Coronary artery (tissue), 2 donors: ENCODE results near the gene USP12.

ENCODE experiments used
- DNase-seq: peaks from one replicate; pipeline ENCODE4 v3.0.0-alpha.2; 2017; ENCODE audit warnings: low spot score
- H3K27ac ChIP-seq, 2 donors: fragments of 200-600 bp; sonication (generic); one replicate each; pipeline ENCODE4 v1.5.1; 2016 to 2019
- H3K4me3 ChIP-seq: fragments of 200-600 bp; sonication (generic); 2 replicates; pipeline ENCODE4 v1.5.1; 2016; ENCODE audit warnings: mild to moderate bottlenecking, moderate library complexity
- TF ChIP-seq, protein P1 (sequence below): fragments of 200-600 bp; sonication (generic); IDR thresholded peaks from one replicate; pipeline ENCODE4 v1.5.1; 2019; ENCODE audit warnings: antibody characterized with exemption

USP12 gene

DNA sequence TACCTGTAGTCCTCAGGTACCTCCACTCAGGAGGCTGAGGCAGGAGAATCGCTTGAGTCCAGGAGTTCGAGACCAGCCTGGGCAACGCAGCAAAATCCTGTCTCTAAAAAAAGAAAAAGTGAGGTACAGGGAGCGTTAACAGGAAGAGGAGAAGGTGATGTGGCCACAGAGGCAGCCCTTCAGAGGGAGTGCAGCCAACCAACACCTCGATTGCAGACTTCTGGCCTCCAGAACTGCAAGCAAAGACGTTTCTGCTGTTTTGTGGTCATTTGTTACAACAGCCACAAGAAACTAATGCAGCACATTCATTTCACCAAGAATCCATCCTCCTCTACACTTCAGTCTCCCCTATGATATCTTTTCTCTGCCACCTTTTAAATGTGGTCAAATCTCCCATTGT lies 145.2 kb downstream of the USP12 start:
- no peak overlapping the region for H3K4me3 ChIP-seq
- no peak overlapping the region for H3K27ac ChIP-seq
- DNase-seq: no peak
- TF ChIP-seq, protein P1, sequence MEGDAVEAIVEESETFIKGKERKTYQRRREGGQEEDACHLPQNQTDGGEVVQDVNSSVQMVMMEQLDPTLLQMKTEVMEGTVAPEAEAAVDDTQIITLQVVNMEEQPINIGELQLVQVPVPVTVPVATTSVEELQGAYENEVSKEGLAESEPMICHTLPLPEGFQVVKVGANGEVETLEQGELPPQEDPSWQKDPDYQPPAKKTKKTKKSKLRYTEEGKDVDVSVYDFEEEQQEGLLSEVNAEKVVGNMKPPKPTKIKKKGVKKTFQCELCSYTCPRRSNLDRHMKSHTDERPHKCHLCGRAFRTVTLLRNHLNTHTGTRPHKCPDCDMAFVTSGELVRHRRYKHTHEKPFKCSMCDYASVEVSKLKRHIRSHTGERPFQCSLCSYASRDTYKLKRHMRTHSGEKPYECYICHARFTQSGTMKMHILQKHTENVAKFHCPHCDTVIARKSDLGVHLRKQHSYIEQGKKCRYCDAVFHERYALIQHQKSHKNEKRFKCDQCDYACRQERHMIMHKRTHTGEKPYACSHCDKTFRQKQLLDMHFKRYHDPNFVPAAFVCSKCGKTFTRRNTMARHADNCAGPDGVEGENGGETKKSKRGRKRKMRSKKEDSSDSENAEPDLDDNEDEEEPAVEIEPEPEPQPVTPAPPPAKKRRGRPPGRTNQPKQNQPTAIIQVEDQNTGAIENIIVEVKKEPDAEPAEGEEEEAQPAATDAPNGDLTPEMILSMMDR: no peak

DNA sequence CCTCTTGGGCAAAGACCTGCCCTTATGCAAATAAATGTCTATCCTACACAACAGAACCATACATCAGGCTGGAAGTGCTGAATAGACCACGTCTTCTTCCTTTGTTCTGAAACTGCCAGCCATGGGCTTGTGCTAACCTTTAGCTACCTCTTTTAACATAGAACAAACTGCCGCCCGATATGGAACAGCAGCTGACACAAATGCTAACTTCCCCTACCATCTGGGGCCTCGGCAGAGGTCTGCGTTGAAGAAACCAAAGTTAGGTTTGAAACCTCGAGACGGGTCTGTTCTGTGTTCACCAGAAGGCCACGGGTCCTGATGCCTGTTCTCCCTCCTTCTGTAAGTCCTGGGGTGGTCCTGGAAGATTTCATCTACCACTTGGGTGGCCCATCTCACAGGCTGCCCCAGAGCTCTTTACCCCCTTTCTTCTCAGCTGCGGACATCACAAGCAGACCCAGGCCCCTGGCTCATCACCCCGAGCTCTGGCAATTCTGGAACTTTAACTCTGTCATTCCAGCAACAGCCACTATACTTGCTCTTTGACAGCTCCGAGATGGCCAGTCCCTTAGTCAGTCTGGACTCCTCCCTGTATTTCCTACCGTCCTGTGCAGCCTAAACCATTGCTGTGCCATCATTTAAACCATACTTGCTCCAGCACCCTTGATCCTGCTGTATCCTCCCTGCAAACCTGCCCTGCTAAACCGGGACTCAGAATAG lies 146.7 kb downstream of the USP12 start:
- no peak overlapping the region for H3K4me3 ChIP-seq
- peak; percentile 12 for DNase-seq
- TF ChIP-seq, protein P1: no peak
- no peak overlapping the region for H3K27ac ChIP-seq

- Histone ChIP-seq H3K27ac (no peak overlapping the region), H3K4me3 (no peak overlapping the region)
- TF ChIP-seq, protein P1: no peak
- DNase-seq: no peak
Measured at GRCh38 chr13:27024074-27024461, 147.5 kb downstream of the USP12 start.

DNA sequence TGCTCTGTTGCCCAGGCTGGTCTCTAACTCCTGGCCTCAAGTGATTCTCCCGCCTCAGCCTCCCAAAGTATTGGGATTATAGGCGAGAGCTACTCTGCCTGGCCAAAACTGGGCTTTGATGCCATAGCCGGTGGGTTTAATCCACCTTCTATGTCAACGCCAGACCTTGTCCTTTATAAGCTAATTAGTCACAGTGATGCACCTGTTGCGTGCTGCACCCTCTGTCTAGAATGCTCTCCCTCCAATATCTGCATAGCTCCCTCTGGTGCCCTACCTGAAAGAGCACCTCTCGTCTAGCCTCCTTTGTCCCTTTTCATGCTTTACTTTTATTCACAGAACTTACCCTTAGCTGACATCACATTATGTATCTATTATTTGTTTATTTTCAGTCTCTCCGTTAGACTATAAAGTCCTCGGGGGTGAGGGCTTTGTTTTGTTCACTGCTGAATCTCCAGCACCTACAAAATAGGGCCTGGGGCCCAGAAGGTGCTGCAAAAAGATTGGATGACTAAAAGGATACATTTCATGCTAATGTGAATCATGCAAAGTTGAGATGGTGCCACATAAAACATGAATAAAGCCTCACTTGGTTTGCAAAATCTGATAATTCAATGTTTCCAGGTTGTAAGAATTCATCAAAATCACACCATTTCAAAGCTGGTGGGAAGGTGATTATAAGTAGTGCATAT lies 148.1 kb downstream of the USP12 start:
- H3K27ac ChIP-seq: no peak overlapping the region
- peak; percentile 43 for DNase-seq
- H3K4me3 ChIP-seq: no peak overlapping the region
- TF ChIP-seq, protein P1: no peak

DNA sequence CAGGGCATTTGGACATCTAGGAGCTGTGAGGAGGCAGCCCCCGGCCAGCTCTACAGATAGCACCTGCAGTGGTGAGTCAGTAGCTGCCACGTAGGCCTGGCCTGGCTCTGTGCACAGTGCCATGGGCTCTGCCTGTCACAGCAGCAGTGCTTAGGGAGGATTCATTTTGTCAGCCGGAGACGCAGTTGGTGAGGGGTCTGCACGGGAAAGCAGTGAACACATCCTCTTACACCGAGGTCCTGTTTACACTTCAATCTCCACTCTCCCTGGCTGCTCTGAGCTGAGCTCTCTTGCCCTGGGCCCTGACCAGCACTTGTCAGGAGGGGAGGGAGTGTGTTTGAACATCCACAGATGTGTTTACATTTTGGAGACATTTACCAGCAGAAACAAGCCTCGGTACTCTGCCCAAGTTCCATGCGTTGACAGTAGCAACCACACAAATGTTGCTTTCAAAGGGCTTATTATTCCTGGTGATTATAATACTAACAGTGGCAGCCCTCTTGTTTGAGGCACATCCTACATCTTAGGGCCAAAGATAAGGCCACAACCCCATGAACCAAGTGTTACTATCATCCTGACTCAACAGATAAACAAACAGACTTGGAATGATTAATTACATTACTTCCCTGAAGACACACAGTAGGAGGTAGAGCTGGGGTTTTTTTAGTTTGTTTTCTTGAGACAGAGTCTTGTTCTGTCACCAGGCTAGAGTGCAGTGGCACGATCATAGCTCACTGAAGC lies 148.9 kb downstream of the USP12 start:
- TF ChIP-seq, protein P1: no peak
- no peak overlapping the region for H3K4me3 ChIP-seq
- H3K27ac ChIP-seq: no peak overlapping the region
- peak; percentile 43 for DNase-seq

GRCh38 chr13:27020415-27020814 lies 151.2 kb downstream of the USP12 start:
- DNase-seq: peak; percentile 31
- TF ChIP-seq, protein P1: no peak
- Histone ChIP-seq H3K27ac (no peak overlapping the region), H3K4me3 (no peak overlapping the region)
